ENCODE results near the gene SPA17.

The SPA17 gene

DNA sequence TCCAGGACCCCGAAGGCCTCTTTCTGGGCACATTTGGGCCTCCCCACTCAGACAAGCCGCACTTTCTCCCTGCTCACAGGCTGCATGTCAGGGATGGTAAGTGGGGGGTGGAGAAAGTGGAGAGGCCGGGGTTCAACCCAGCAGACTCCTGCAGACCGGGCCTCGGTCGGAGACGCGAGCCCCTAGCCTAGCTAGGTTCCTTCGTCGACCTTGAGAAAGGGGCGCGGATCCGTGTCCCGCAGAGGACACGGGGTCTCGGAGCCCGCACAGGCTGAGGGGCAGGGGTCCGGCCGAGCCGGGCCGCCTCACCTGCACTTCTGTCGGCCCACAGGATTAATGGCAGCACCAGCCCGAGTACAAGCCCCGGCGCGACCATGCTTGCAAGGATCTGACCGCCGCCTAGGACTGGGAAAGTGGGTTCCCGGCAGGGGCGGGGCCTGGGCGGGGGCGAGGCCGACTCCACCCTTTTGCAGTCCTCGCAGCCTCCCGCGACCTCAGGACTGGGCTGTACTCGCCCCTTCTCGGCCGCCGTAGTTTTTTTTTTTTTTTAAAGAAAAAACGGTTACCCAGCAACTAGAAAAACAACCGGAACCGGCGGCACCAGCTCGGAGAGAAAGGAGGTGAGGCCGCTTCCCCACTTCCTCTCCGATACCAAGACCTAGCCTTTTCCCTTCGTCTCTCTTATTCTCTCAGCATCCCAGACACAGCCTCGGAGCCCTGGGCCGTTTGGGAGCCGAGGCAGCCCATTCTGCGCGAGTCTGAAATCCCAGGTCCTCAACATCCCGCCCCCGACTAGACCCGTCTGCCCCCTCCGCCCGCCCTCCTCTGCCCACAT lies at the start of gene SPA17, which contains the start of gene SIAE:
Gene SPA17 (plus strand): TSS at position 572 of the 835 bp plus-strand sequence. CDS start 1,361 bp downstream, outside the sequence.
Gene SIAE (minus strand): TSS at position 407 of the 835 bp plus-strand sequence. CDS start 31 bp downstream, at position 376.
- peak; percentile 88 to 92 for DNase-seq

DNA sequence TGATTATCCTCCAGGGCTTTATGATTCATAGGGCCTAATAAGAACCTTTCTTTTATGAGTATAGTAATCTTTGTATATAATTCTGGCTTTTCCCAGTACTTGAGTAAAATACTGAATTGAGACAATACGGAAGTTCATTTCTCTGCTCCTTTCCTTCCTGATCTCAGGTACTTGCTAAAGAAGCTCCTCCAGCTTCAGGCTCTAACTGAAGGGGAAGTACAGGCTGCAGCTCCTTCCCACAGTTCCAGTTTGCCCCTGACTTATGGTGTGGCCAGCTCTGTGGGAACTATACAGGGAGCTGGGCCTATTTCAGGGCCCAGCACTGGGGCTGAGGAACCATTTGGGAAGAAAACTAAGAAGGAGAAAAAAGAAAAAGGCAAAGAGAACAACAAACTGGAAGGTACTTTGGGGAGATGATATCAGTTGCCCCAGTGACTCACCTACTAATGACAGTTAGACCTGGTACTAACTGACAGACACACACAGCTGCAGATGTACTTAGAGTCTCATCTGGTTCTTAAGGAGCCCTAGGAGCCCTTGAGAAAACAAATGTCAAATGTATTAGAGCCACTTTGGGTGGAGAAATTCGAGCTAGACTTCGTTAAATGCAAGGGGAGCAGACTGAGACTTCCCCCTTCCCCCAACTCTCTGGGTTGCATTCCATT lies 48.1 kb upstream of the SPA17 start:
- DNase-seq: peak in 1 of 2 donors; percentile 8

DNA sequence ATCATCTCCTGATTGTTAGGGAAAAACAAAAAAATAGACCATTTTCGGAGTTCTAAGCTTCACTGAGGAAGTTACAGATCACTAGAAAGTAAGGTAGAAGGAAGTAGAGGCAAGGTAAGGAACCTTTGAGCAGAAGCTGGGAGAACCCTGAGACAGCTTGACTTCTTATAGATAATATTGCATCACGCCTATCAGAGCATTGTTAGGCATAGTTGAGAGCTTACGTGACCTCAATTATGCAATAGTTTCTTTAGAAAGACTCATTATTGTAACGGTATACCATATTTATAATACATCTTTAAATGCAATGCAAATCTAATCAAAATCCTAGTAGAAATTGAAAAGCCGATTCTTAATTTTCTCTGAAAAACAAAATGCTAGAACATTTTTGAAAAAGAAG lies 46.2 kb upstream of the SPA17 start:
- DNase-seq: no peak

DNA sequence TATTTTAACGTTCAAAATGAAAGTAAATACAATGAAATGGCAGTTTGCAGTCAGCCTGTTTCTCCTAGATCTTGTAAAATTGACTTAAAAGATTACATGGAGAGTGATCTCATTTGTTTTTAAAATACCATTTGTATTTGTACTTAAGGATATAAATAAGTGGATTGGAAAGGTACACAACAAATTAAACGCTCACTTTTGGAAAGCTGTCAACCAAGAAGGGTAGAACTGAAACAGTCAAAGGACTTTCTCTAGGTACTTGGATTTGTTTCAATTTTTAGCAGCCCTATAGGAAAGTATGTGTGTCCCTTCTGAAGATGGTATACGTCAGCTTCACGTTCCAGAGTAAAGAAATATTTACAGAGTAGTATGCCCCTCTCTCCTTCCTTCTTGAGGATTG lies 43.7 kb upstream of the SPA17 start:
- no peak for DNase-seq

DNA sequence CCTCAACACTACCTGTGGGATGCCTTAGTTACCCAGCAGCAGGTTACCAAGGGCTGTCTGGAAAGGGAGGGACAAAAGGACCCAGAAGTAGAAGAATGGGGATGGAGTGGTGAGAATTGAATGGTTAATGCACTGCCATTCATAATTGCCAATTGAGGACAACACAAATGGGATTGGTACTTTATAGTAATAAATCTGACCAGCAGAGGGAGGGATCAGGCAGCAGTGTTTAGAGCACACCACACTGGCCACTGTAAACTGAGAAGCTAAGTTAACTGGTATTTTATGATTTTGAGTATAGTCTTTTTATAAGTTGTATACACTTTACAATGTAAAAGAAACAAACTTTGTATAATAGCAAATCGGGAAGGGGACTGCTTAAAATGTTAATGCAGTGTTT lies 40.3 kb upstream of the SPA17 start:
- DNase-seq: no peak

DNA sequence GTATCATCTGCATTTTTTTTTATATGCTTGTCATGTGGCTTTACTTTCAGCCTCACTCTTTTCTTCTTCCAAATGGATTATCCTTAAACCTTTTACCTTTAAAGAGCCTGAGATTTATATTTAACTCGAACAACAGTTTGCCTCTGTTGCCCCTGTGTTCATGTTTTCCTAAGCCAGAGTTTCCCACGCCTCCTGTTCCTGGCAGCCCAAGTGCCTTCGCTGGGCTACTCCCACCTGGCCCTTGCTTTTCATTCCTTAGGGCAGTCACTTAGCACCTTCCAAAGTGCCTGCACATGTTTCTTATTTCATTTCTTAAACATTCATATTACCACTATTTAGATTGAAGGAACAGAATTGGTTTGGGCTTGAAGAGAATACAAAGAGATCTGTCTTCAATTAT lies 37.8 kb upstream of the SPA17 start:
- no peak for DNase-seq

DNA sequence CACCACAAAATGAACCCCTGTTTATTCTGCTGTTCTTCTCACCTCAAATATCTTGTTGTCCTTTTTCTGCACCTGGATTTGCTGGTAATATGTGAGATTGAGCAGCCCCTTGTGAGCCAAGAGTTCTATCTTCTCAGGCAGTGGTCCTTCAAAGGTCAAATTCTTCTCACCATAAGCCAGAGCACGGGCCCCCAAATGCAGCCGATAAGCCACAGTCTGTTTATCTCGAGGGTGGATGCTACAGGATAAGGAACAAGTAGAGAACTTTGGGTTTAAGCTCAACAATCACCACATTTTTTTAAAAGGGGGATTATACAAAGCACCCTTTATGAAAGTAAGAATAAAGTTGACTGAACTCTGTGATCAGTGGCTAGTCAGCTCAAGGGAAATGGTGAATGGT lies 35.2 kb upstream of the SPA17 start:
- no peak for DNase-seq

DNA sequence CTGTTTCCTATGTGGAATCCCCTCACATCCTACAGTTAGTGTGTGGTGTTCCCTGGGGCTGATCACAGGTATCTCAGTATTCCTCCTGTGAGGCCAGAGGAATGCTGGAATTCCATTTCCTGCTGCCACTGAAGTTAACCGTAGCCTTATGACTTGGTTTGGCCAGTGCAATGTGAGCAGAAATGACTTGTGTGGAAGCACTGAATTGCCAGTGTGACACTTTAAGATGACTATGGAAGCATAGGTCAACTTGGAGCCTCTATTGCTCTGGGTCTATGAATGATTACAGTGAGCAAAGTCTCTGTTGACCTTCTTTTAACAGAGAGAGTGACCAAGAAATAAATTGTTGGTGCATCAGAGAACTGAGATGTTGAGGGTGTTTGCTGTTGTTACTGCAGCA lies 34.5 kb upstream of the SPA17 start:
- DNase-seq: no peak

DNA sequence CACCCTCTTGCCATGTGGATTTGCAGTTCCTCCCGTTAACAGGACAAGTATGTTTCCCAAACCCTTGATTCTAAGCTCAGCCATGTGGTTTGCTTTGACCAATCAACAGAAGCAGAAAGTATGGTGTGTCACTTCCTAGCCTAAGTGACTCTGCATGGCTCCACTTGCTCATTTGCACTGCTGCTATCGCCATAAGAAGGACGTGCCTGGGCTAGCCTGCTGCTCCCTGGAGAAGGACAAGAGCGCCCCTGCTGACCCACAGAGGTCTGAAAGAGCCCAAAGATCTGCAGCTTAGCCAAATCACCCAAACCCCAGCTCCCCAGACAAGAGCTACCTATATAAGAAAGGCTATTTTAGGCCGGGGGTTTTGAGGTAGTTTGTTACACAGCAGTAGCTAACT lies 33.0 kb upstream of the SPA17 start:
- DNase-seq: no peak

DNA sequence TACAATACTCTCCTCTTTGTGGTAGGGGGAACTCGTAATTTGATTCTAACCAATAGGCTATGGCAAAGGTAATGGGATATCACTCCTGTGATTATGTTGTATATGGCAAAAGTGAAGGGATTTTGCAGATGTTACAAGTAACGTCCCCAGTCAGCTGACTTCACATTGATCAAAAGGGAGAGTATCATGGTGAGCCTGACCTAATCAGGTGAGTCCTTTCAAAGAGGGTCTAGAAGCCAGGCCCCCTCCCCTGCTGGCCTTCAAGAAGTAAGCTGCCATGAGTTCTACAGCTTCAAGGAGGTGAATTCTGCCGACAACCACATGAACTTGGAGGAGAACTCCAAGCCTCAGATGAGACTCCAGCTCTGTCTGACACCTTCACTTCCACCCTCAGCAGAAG lies 31.1 kb upstream of the SPA17 start:
- no peak for DNase-seq

DNA sequence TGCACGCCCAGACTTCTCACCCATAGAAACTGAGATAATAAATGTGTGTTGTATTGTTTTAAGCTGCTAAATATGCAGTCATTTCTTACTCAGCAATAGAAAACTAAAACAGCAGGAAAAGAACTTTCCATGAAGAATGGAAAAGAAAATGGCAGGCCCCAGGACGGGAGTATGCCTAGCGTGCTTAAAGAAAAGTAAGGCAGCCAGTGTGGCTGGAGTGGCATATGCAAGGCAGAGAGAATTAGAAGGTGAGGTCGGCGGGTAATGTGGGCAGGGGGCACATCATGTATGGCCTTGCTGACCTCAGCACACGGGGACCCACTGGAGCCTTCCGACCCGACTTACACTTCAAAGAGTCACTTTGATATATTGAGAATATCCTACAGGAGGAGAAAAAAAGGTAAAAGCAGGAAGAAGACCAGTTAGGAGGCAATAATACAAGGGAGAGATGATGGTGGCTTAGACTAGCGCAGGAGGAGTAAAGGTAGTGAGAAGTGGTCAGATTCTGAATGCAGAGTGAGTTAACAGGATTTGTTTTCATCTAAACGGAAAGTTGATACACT lies 30.6 kb upstream of the SPA17 start:
- DNase-seq: no peak

DNA sequence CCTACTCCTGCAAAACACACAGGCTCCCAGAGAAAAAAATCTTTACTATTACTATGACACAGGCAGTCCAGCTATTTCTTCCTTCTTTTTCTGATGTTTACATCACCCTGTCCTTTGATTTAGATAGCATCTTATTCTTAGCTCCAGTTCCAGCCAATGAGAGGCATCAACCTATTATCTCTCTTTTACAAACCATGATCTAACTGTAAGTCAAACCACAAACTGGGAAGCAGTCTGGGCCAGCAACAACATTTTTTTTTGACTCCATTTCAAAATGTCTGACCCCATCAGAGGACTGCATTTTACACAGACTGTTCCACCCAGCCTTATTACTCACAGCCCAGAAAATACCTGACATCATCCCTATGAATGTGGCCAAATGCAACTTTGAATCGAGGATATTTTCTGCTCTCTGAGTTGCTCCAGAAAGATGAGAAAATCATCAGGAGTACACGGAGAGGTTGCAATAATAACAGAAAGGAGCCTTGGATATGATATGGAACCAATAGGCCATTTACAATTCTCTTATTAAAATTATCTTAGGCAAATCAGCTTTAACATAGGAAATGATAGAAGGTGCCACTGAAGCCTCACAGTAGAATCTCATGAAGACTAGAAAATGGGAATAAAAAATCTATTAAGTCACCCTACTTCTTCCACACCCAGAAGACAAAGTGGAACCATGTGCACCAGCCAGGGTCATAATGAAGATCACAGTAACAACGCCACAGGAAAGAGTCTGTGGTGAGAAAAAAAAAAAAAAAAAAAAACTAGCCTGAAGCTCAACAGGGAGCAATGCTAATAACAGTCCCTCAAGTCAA lies 29.9 kb upstream of the SPA17 start:
- no peak for DNase-seq

DNA sequence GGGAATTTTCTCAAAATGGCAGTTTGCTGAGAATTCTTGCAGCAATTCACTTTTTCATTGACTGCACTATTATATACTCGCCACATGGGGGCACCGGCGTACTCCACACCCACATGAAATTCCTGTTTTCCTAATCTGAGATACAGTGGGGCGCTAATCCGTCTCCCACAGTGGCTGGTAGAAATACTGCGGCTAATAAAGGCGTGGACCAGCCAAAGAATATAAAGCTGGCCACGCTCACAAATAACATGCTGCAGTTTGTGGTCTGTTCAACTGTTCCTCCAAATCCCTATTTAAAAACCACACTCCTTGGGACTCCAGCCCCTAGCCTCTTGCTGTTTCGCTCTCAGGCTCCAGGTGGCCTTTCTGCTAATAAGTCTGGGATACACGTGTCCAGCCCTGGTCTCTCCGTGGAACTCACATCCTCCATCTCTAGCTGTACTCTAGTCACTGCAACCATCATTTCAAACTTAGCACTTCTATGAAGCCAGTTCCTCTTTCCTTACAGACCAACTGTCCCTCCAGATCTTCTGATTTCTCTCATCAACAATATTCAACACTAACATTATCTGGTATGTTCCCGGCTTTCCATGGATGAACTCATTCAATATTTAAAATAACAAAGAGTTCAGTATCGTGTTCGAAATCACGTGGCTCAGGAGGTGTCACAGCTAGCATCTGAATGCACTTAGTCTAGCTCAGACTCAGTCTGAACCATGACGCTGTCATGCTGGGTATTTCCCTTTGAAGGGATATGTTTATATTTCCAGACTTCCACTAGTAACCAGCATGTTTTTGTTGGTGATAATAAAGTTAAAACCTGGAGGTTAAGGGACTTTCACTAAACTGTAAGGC lies 29.1 kb upstream of the SPA17 start:
- peak; percentile 30 to 63 for DNase-seq

DNA sequence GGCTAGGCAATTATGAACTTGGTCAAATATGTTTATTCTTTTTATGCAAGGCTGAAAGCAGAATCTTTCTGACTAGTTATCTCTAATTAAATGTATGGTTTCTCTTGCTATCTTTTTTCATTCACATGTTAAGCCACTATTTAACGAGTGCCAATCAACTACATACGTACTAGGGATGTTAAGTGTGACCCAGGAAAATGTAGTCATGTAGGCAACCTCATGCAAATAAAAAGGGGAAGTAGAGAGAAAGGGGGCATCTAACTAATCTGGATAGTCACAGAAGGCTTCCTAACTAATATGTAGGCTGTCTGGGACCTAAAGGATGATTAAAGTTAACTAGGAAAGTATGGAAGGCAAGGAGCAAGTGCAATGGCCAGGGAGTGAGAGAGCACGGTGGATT lies 27.6 kb upstream of the SPA17 start:
- no peak for DNase-seq

DNA sequence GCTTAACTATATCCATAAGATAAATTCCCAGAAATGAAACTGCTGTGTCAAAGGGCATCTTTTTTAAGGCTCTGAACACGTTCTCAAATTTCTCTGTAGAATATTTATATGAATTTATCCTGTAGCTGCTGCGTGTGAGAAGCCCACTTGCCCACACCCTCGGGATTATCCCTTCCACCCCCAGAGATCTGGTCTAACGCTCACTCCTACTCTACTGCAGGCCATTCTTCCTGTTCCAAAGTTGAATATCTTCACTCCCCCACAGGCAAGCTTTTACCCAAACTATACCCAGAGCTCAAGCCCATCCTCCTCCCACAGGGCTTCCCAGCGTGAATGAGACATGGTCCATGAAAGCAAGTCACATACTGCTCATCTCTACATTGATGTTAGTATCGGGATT lies 25.1 kb upstream of the SPA17 start:
- DNase-seq: no peak

DNA sequence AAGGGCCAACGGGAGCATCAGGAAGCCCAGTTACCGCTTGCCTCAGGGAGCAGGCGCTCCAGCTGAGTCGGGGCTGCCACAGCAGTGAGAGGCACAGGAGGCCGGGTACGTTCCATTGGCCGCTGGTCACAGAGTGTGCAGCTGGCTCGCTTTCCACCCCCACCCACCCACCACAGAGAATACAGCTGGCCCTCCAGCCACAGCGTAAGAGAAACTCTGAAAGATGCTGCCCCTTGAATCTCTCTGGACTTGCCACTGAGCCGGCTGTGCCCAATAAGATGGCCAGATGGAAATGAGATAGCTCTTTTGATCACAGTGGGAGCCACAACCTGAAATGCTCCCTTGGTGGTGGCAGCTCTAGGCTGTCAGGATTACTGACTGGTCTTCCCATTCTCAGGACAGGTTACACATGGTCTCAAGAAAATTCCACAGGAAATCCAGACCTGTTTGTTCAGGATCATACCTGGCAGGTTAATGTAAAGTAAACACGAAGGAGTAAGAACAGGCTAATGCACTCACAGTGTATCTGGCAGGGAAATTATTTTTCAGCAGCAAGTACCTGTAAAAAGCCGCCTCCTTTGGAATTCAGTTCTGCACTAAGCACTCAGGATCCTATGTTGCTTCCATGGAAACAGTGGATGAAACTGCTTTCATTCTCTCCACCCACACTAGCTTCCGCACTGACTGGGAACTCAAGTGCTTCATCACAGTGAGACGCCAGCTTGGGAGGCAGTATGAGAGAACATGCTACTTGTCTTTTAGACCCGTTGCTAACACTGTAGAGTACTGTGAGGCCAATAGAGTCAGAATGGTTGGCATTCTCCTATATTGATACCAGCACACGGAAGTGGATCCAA lies 16.7 kb upstream of the SPA17 start:
- no peak for DNase-seq

DNA sequence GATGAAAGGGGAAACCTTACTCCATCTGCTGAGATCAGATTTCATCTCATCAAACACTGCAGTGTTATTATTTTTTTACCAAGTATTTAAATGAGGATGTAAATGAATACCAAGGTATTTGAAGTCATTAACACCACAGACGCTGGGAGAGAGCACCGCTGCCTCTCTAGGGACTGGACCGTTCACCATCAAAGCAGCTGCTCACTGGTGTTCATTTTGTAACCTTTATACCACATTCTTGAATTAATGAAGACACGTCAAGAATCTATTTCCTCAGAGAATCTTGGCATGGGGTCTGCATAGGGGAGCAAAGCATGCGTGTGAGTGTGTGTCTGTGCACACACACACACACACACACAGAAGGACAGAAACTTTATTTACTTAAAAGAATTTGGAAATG lies 15.8 kb upstream of the SPA17 start:
- DNase-seq: no peak

DNA sequence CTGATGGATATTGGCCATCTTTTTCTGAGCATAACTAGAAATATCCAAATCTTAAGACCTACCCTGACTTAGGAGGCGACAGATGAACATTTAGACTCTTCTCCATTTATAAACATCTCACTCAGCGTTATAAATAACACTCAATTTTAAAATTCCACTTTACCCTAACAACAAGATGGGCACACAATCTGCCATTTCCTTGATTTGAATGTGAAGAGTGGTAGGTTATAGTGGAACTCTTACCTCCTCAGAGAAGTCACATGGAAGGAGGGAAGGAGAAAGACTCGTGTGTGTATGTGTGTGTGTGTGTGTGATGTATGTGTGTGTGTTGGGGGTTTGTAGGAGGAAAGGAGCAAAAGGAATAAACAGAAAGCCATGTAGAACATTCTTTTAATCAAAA lies 15.2 kb upstream of the SPA17 start:
- DNase-seq: no peak

DNA sequence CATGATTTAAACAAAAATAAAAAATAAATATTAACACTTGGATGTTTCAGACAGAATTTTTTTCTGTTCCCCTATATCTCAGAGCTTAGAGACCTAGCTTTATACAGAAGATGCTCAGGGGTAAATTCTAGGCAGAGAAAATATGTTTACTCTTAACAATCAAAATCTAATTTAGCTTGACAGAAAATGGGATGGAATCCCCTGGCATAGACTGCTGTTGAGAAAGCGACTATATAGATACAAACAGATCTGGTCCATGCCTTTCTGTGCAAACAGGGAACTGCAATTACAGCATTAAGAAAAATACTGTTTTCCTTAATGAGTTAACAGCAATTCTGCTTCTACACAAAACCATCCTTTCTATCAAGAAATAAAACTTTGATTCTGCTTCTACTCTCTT lies 14.7 kb upstream of the SPA17 start:
- DNase-seq: no peak

DNA sequence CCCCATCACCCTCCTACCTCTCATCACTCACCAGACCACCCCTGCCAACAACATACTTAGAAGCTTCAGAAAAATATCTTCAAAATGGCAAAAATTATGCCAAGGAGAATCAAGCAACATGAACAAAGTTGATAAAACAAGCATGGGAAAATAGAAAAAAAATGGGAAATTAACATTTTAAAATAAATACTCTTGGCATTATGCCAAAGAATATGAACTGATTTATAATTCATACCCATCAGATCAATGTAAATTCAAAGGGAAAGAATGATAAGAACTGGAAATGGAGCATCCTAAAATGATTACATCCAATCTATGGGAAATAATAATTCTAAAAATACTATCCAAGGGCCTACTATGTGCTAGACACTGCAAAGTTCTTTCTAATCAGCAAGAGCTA lies 12.2 kb upstream of the SPA17 start:
- no peak for DNase-seq

DNA sequence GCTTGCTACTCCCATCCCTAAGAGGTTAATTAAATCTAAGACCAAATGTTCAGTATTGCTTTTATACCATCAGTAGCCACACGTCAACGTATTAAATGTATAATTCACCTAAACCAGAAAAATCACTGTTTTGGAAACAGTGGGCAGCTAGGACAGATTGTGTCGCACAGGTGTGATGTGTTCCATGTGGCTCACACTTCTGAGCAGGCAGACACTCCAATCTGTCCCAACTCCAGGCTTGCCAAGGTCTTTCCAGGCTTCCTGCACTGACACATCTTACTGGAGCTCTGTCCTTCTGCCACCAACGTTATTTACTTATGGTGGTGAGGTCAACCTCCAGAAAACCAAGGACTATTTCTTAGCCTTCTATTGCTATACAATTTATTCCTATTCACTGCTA lies 11.6 kb upstream of the SPA17 start:
- DNase-seq: no peak

All from inflammatory macrophage treated with lipopolysaccharide for 1 hour (primary cell).